Measurements from ENCODE around the gene ZNF653. TPM values are rescaled to one million over a fixed set of nuclear protein-coding genes. Genes with fewer than 3 reads are reported as not detected.

Gene ZNF653
- total and polyA plus RNA-seq, 2 donors (not counting 3 experiments of a cell fraction or from before 2014, with no cell fraction given) = 7.0 to 8.7 TPM

DNA sequence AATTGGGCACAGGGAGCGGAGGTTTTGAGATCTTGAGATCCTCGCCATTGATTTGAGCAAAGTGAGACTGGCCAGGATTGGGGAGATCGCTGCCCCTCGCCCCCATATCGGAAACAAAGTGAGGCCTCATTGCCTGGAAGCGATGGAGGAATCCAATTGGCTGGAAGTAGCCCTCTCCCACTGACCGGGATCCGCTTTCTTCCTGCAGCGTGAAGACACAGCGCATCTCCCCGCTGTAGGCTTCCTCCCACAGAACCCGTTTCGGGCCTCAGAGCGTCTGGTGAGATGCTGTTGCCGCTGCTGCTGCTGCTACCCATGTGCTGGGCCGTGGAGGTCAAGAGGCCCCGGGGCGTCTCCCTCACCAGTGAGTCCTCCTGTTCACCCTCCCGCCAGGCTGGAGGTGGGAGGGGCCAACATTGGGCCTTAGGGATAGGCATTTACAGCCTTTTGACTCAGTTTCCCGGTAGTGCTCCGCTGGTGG, 69.8 kb downstream of the ZNF653 start:
- FAIRE-seq = no peak
- peak overlapping the region; percentile 75 for H2AFZ ChIP-seq (ENCODE audit: low read depth, low read length)
- H3K9me3 ChIP-seq (replicated peaks; ENCODE audit: control insufficient read depth, insufficient read depth, low read length) = no peaks in the 10 kb centered on the region
- TF ChIP-seq MAX (IDR thresholded peaks at IDR 0.05; ENCODE audit: insufficient read depth, insufficient read length) = no peak
- no peak for TF ChIP-seq CTCF (IDR thresholded peaks at IDR 0.05; ENCODE audit: extremely low read depth in 1 of 2, insufficient read depth in 1 of 2, low read depth in 1 of 2, low read length in 2 of 2)
- TF ChIP-seq FOS (IDR thresholded peaks at IDR 0.05; ENCODE audit: borderline replicate concordance, insufficient read depth, low read length) = no peak
- no peak for TF ChIP-seq POLR2AphosphoS5 (IDR thresholded peaks at IDR 0.05; ENCODE audit: insufficient read depth, low read depth, low read length)
- TF ChIP-seq JUN (IDR thresholded peaks at IDR 0.05; ENCODE audit: borderline replicate concordance, insufficient read depth, insufficient read length, low read depth) = no peak
- no peak for TF ChIP-seq GATA2 (IDR thresholded peaks at IDR 0.05; ENCODE audit: insufficient read depth, insufficient read length, low read depth, low read length)
- no peak for TF ChIP-seq MYC (IDR thresholded peaks at IDR 0.05; ENCODE audit: low read depth, low read length)
- no peak for TF ChIP-seq POLR2A (IDR thresholded peaks at IDR 0.05; ENCODE audit: low read depth, low read length)
- no peak for TF ChIP-seq EZH2 (IDR thresholded peaks at IDR 0.05; ENCODE audit: borderline replicate concordance, low read depth, low read length, severe bottlenecking)
- H3K79me2 ChIP-seq (ENCODE audit: control insufficient read depth, insufficient read depth, low read length) = peaks cover 16% of the 10 kb centered on the region
- CTCF ChIA-PET = interaction anchor here (0.6 to 2.1 kb wide), 18 partner anchors 8 to 161 kb away, joined by 3 to 19 read pairs (median 5); partner anchors contain the start of genes EPOR and SWSAP1
- BruUV-seq (replicated peaks) = TSS peak; percentile 66
- no peaks in the 10 kb centered on the region for H3K9me1 ChIP-seq (replicated peaks; ENCODE audit: control insufficient read depth, extremely low read depth, insufficient read depth, low read length)
- no peaks in the 10 kb centered on the region for H4K20me1 ChIP-seq (replicated peaks; ENCODE audit: control insufficient read depth, extremely low read depth, insufficient read depth, low read length)
- dilution Hi-C loops (cut with MboI; ENCODE audit: extremely low pct_ligation_motif_present, low sequenced_read_pairs) (no loop called here), intact Hi-C loops (cut with micrococcal nuclease) (loop anchor here (1.0 to 5.0 kb wide), 4 partner anchors 46 to 151 kb away; partner anchors contain the start of genes CCDC159 and TMEM205)
- H3K36me3 ChIP-seq (ENCODE audit: control insufficient read depth in 2 of 2, extremely low read depth in 1 of 2, insufficient read depth in 2 of 2, low read length in 2 of 2) = peaks cover 6 to 17% of the 10 kb centered on the region in 2 experiments
- peak overlapping the region; percentile 71 to 88 (median 82) for H3K4me3 ChIP-seq (replicated peaks in 1 of 3; ENCODE audit: insufficient read depth in 1 of 3, low read depth in 1 of 3, low read length in 3 of 3)
- POLR2A ChIA-PET = no interaction called here
- H3K4me1 ChIP-seq (ENCODE audit: control insufficient read depth, extremely low read depth, insufficient read depth, low read length) = peaks cover 12% of the 10 kb centered on the region
- H3K4me2 ChIP-seq (ENCODE audit: insufficient read depth, low read length) = peak overlapping the region; percentile 75
- H3K27ac ChIP-seq (ENCODE audit: insufficient read depth, low read depth, low read length) = peak overlapping the region; percentile 88
- no peak for DNase-seq (ENCODE audit: low read depth, low spot score)
- no peaks in the 10 kb centered on the region for H3K27me3 ChIP-seq (ENCODE audit: control insufficient read depth in 2 of 2, insufficient read depth in 2 of 2, low read length in 2 of 2)
- peak overlapping the region; percentile 90 for H3K9ac ChIP-seq (replicated peaks; ENCODE audit: extremely low read depth, insufficient read depth, low read length)
